Skeletal muscle tissue (tissue), 4 donors: ENCODE results near the gene CAMKV. TPM values are rescaled to one million over a fixed set of nuclear protein-coding genes. Genes with fewer than 3 reads are reported as not detected.
A peak's percentile ranks its signal among the peaks of the same experiment; 100 is the strongest.

Source experiments
- H3K27ac ChIP-seq: one replicate; pipeline ENCODE4 v1.7.0; 2013; ENCODE audit warnings: mild to moderate bottlenecking, low read depth, low read length, inconsistent platforms
- H3K27me3 ChIP-seq, 3 donors: one replicate each; pipeline ENCODE4 v1.7.0; 2013; ENCODE audit warnings: low read length in 3 of 3; ENCODE audit not compliant: control insufficient read depth in 3 of 3, insufficient read depth in 3 of 3
- H3K36me3 ChIP-seq, 3 donors: one replicate each; pipeline ENCODE4 v1.7.0; 2013; ENCODE audit warnings: low read length in 3 of 3; ENCODE audit not compliant: control insufficient read depth in 3 of 3, insufficient read depth in 3 of 3
- H3K4me1 ChIP-seq, 3 donors: one replicate each; pipeline ENCODE4 v1.7.0; 2013; ENCODE audit warnings: low read length in 3 of 3, mild to moderate bottlenecking in 3 of 3; ENCODE audit not compliant: control insufficient read depth in 3 of 3, insufficient read depth in 3 of 3
- H3K4me3 ChIP-seq, 3 donors: one replicate each; pipeline ENCODE4 v1.7.0; 2013; ENCODE audit warnings: low read length in 3 of 3
- H3K9ac ChIP-seq, 3 donors: one replicate each; pipeline ENCODE4 v1.7.0; 2013; ENCODE audit warnings: low read length in 3 of 3, mild to moderate bottlenecking in 3 of 3, moderate library complexity in 2 of 3, low read depth in 1 of 3
- H3K9me3 ChIP-seq, 3 donors: one replicate each; pipeline ENCODE4 v1.7.0; 2013; ENCODE audit warnings: low read length in 3 of 3; ENCODE audit not compliant: control insufficient read depth in 3 of 3
- total RNA-seq: library from RNA; depleted of rRNA; stranded (reverse); fragments of >200 nt; gene quantifications from one replicate; pipeline ENCODE4 v1.2.3, GENCODE V29; 2014
- donor health status: Osteomylitis.

CAMKV gene
- total RNA-seq, 1 donor from 2014 or later: not detected

DNA sequence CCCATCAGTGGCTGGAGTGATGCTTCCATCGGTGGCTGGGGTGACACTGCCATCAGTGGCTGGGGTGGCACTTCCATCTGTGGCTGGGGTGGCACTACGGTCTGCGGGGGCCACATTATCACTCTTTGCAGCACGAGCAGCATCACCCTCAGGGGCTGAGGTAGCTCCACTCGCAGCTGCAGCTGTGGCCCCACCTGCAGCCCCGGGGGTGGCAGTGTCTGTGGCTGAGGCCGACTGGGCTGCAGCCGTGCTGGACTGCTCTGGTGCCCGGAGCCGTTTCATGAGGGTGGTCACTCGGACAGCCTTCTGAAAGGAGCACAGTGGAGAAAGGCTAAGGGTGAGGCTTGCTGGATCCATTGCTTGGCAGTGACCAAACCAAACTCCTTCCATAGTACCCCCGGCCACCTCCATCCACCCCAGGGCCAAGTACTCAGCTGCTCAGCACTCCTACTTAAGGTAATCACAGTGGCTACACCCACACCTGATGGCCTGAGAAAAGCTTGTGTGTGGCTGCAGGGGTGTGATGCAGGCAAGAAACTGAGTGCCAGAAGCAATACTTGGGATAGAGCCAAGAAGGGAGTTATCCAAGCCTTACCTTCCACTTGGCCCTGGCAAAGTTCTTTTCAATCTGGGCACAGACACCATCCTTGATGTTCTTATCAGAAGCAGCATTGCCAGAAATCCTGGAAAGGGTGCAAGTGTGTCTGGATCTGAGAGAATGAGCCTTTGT lies 10.0 kb downstream of the CAMKV start:
- H3K27ac ChIP-seq: no peak overlapping the region
- no peaks in the 10 kb centered on the region for H3K36me3 ChIP-seq
- no peak overlapping the region for H3K9ac ChIP-seq
- H3K4me3 ChIP-seq: no peak overlapping the region
- peaks cover 10 to 21% (median 15%) of the 10 kb centered on the region in 3 donors for H3K4me1 ChIP-seq
- H3K9me3 ChIP-seq: no peaks in the 10 kb centered on the region
- peaks cover 0 to 14% (median 5%) of the 10 kb centered on the region in 3 donors for H3K27me3 ChIP-seq

DNA sequence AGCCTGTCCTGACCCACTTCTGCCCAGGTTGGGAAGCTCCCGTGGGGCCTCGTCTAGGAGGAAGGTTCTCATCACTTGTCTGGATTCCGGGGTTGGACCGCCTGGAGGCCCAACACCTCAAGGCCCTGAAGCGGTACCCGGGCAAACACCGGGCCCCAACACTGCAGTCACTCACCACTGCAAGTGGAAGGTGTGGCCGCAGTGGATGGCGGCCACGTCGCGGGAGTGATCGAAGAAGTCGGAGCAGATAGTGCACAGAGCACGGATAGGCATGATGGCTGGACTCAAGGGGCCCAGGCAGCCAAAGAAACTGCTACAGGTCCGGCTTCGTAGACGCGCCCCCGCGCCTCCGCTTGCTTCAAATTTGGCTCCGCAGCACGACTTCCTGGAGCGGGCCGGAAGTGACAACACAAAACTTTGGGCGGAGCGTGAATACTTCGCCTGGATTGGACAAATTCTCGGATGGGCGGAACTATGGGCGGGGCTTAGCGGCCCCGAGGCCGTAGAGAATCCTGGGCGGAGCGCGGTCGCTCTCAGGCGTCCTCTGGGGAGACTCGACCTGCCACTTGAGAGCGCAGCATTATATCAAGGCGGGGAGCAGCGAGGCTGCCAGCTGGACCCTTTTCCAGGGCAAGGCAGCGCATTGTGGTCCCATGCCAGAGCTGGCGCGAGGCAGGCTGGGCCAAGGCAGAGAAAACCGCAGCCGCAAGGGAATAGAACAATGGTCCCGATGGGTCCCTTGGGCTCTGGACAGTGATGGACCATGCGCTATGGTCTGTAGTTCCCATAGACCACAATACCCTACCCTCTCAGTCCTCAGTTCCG lies 13.3 kb downstream of the CAMKV start, which contains the start of gene TRAIP:
Gene TRAIP (minus strand): TSS at position 384 of the 825 bp plus-strand sequence. CDS start 111 bp downstream, at position 273.
- Histone ChIP-seq H3K9me3 (no peaks in the 10 kb centered on the region), H3K4me1 (peaks cover 10 to 16% (median 12%) of the 10 kb centered on the region in 3 donors), H3K9ac (peak within 1 kb of the TSS; percentile 74 to 91 (median 81)), H3K27ac (peak within 1 kb of the TSS; percentile 79), H3K4me3 (peak within 1 kb of the TSS; percentile 68 to 93 (median 84)), H3K36me3 (no peaks in the 10 kb centered on the region), H3K27me3 (no peaks in the 10 kb centered on the region)

DNA sequence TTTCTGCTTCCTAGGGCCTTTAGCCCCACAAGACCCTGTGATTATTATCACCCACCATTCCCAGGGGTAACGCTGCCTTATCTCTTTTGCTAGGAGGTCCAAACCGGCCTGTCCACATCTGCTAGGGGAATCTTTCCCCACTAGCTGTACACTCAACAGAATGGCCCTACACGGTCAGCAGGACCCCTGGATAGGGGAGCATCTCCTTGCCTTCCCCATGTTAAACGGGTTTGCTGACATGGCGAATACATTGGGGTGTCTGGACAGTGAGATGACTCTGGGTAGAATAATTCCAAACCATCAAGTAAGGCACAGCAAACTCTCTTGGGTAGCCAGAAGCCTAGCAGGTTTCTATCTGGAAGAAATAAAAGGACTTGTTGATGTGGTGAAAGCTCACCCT lies 14.0 kb downstream of the CAMKV start:
- Histone ChIP-seq H3K27ac (no peak overlapping the region), H3K9ac (peak overlapping the region in 2 of 3 donors; percentile 74 to 75), H3K9me3 (no peaks in the 10 kb centered on the region), H3K36me3 (no peaks in the 10 kb centered on the region), H3K4me1 (peaks cover 10 to 16% (median 12%) of the 10 kb centered on the region in 3 donors), H3K27me3 (no peaks in the 10 kb centered on the region), H3K4me3 (peak overlapping the region; percentile 68 to 93 (median 84))

- Histone ChIP-seq H3K27ac (no peak overlapping the region), H3K9me3 (no peaks in the 10 kb centered on the region), H3K27me3 (no peaks in the 10 kb centered on the region), H3K9ac (no peak overlapping the region), H3K36me3 (peaks cover 0 to 2% (median 0%) of the 10 kb centered on the region in 3 donors), H3K4me1 (peaks cover 4% of the 10 kb centered on the region in 3 donors), H3K4me3 (no peak overlapping the region)
These were observed 24.0 kb downstream of the CAMKV start for GRCh38 chr3:49845694-49846093.

DNA sequence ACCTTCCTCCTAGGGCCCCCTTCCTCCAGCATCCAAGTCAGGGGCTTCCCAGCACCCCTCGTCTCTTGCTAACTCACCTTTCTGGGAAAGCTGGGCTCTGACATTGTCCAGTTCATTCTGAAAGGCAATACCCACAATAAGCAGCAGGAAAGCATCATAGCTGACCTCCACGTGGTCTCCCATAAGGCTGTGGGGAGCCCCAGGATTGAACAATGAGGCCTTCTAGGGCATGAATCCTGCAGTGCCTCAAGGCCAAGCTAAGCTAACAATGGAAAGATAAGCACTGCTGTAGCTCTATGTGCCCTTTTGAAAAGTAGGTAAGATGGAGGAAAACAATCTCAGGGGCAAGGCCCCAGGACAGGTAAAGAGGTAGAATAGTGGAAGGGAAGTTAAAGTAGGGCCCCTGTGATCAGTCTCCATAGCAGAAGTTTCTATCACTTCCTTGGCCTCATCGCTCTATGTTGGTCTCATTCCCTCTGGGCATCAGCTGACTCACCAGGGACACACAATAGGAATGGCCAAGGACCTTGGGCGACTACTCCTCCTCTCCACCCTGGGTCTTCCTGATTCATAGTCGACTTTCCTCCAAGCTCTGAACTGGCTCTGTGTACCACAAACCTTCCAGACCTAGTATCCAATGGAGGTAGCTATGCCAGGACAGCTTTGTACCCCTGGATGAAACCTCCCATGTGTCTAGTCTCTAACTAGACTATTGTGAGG lies 25.1 kb downstream of the CAMKV start:
- no peak overlapping the region for H3K9ac ChIP-seq
- no peak overlapping the region for H3K27ac ChIP-seq
- H3K27me3 ChIP-seq: no peaks in the 10 kb centered on the region
- H3K9me3 ChIP-seq: no peaks in the 10 kb centered on the region
- no peak overlapping the region for H3K4me3 ChIP-seq
- peaks cover 15% of the 10 kb centered on the region in 3 donors for H3K4me1 ChIP-seq
- H3K36me3 ChIP-seq: peaks cover 0 to 2% (median 0%) of the 10 kb centered on the region in 3 donors

GRCh38 chr3:49842843-49843517 lies 26.7 kb downstream of the CAMKV start:
- peaks cover 0 to 2% (median 0%) of the 10 kb centered on the region in 3 donors for H3K36me3 ChIP-seq
- H3K9ac ChIP-seq: no peak overlapping the region
- H3K9me3 ChIP-seq: no peaks in the 10 kb centered on the region
- H3K27ac ChIP-seq: no peak overlapping the region
- no peak overlapping the region for H3K4me3 ChIP-seq
- H3K27me3 ChIP-seq: no peaks in the 10 kb centered on the region
- H3K4me1 ChIP-seq: peaks cover 19 to 23% (median 20%) of the 10 kb centered on the region in 3 donors

DNA sequence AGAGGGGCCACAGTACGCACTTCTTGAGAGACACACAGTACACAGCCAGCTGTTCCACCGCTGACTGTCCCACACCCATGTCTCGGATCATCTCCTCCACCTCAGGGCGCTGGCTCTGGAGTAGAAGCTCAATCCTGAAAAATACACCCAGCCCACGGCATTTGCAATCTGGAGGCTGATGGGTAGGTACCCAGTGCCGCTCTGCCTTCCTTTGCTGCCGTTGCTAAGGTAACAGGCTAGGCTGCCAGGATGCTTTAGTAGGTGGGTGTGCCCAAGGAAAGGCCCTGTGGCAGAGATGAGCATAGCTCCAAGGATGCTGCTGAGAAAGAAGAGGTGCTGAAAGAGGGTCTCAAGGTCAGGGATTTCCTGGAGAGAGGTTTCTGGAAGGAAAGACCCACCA lies 27.9 kb downstream of the CAMKV start:
- peaks cover 19 to 23% (median 20%) of the 10 kb centered on the region in 3 donors for H3K4me1 ChIP-seq
- H3K4me3 ChIP-seq: no peak overlapping the region
- H3K27me3 ChIP-seq: no peaks in the 10 kb centered on the region
- H3K9ac ChIP-seq: peak overlapping the region in 1 of 3 donors; percentile 40
- no peaks in the 10 kb centered on the region for H3K9me3 ChIP-seq
- no peak overlapping the region for H3K27ac ChIP-seq
- H3K36me3 ChIP-seq: no peaks in the 10 kb centered on the region

DNA sequence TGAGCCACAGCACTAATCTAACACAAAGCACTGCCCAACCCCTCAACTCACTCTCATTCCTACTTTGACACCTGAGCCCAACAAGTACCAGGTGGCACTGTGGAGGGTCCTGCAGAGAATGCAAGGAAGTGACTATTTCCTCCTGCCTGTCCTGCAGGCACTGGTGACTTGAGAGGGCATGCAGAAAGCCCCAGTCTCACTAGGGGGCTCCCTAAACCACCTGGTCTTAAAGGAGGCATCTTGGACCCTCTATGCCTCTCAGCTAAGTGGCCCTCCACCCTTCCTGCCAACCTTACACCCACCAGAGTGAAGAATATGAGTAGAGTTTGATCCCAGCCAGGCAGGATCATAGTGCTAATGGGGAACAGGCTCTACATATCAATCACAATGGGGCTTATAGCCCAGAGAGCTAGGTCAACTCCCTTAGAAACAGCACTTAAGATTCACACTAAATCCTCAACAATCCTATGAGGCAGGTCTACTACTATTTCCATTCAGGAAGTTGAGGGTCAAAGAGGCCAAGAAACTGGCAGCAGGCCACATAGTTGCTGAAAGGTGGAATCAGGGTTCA lies 28.5 kb downstream of the CAMKV start:
- Histone ChIP-seq H3K27me3 (no peaks in the 10 kb centered on the region), H3K4me3 (no peak overlapping the region), H3K27ac (no peak overlapping the region), H3K9me3 (no peaks in the 10 kb centered on the region), H3K9ac (peak overlapping the region in 1 of 3 donors; percentile 40), H3K36me3 (peaks cover 0 to 2% (median 0%) of the 10 kb centered on the region in 3 donors), H3K4me1 (peaks cover 19 to 23% (median 20%) of the 10 kb centered on the region in 3 donors)

DNA sequence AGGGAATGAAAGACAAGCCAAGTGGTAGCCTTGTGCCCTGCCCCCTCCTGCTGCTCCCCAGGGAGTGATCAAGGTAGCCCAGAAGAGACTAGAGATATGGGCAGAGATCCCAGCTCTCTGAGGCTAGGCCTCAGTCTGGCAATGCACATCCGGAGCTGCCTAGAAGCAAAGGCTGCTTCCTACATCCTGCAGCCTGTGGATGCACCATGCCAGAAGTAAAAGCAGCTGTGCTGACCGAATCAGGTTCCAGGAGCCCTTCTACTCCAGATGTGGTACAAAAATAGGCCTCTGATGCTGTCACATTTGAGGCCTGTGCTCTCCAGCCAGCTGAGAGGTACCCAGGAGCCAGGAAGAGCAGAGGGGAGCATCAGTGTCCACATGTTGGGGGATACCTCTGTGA lies 29.3 kb downstream of the CAMKV start:
- H3K9me3 ChIP-seq: no peaks in the 10 kb centered on the region
- peaks cover 0 to 2% (median 0%) of the 10 kb centered on the region in 3 donors for H3K36me3 ChIP-seq
- no peaks in the 10 kb centered on the region for H3K27me3 ChIP-seq
- no peak overlapping the region for H3K27ac ChIP-seq
- peak overlapping the region in 1 of 3 donors; percentile 25 for H3K9ac ChIP-seq
- H3K4me3 ChIP-seq: no peak overlapping the region
- H3K4me1 ChIP-seq: peaks cover 19 to 23% (median 20%) of the 10 kb centered on the region in 3 donors
